Left ventricle myocardium inferior (tissue), 1 donor: ENCODE measurements around the gene DARS2. TPM values are rescaled to one million over a fixed set of nuclear protein-coding genes. Genes with fewer than 3 reads are reported as not detected.

ENCODE experiments used
- DNase-seq: peaks from one replicate; pipeline ENCODE4 v3.0.0-alpha.2; 2020
- H3K27ac ChIP-seq: fragments of 200-600 bp; replicated peaks from 2 replicates; pipeline ENCODE4 v1.8.0; 2021
- H3K27me3 ChIP-seq: fragments of 200-600 bp; 2 replicates; pipeline ENCODE4 v1.8.0; 2021; ENCODE audit warnings: low read depth
- H3K36me3 ChIP-seq: fragments of 200-600 bp; 2 replicates; pipeline ENCODE4 v1.8.0; 2021
- H3K4me1 ChIP-seq: fragments of 200-600 bp; 2 replicates; pipeline ENCODE4 v1.8.0; 2021
- H3K4me3 ChIP-seq: fragments of 200-600 bp; 2 replicates; pipeline ENCODE4 v1.8.0; 2021; ENCODE audit warnings: mild to moderate bottlenecking, moderate library complexity
- H3K9me3 ChIP-seq: fragments of 200-600 bp; replicated peaks from 2 replicates; pipeline ENCODE4 v1.8.0; 2021
- CTCF ChIP-seq: fragments of 200-600 bp; IDR thresholded peaks from 2 replicates; pipeline ENCODE4 v1.8.0; 2021; ENCODE audit warnings: antibody characterized with exemption, mild to moderate bottlenecking, borderline replicate concordance
- intact Hi-C: fragments of 100-400 bp; cut with micrococcal nuclease; formaldehyde crosslinking; loops from one replicate; pipeline ENCODE4 v1.11.0; 2022
- total RNA-seq: library from RNA; stranded (reverse); fragmentation: NEBNext Ultra II Directional; extraction: Animal tissue kit (Norgen Biotek cat#: 25700); gene quantifications from one replicate; pipeline ENCODE4 v1.2.1, GENCODE V29; 2021
- donor health status: DM: no; HTN: yes; CAD: no; lungs with severe emphysema.

DARS2 gene
- total RNA-seq, 1 donor from 2014 or later, result 15.1 TPM

GRCh38 chr1:173823781-173824314, 625 bp upstream of the DARS2 start:
- Histone ChIP-seq H3K4me3 (peak overlapping the region; percentile 91), H3K4me1 (peaks cover 30% of the 10 kb centered on the region), H3K27me3 (no peaks in the 10 kb centered on the region), H3K9me3 (no peaks in the 10 kb centered on the region), H3K27ac (peak overlapping the region; percentile 97), H3K36me3 (no peaks in the 10 kb centered on the region)
- TF ChIP-seq CTCF, result no peak
- no peak for DNase-seq
- intact Hi-C loops, result loop anchor here (10.0 kb wide), 1 partner anchor 1079 kb away; no protein-coding TSS in a partner anchor

- intact Hi-C loops, result loop anchor here (10.0 kb wide), 1 partner anchor 1083 kb away; no protein-coding TSS in a partner anchor
Measured at GRCh38 chr1:173827611-173828010, 3.1 kb downstream of the DARS2 start.

GRCh38 chr1:173832748-173833147, 8.3 kb downstream of the DARS2 start:
- intact Hi-C loops, result no loop called here
- TF ChIP-seq CTCF, result no peak

More at GRCh38 chr1:173827611-173828010, 3.1 kb downstream of the DARS2 start:
- Histone ChIP-seq H3K9me3 (no peaks in the 10 kb centered on the region), H3K4me3 (no peak overlapping the region), H3K36me3 (peaks cover 22% of the 10 kb centered on the region), H3K4me1 (peaks cover 30% of the 10 kb centered on the region), H3K27me3 (no peaks in the 10 kb centered on the region), H3K27ac (no peak overlapping the region)
- DNase-seq, result no peak
- TF ChIP-seq CTCF, result no peak

GRCh38 chr1:173852105-173852504, 27.6 kb downstream of the DARS2 start:
- no peak for TF ChIP-seq CTCF
- intact Hi-C loops, result no loop called here
- no peak overlapping the region for H3K4me3 ChIP-seq
- peaks cover 5% of the 10 kb centered on the region for H3K4me1 ChIP-seq
- peaks cover 62% of the 10 kb centered on the region for H3K36me3 ChIP-seq
- DNase-seq, result no peak
- H3K27me3 ChIP-seq, result no peaks in the 10 kb centered on the region
- H3K9me3 ChIP-seq, result no peaks in the 10 kb centered on the region
- no peak overlapping the region for H3K27ac ChIP-seq

More at GRCh38 chr1:173832748-173833147, 8.3 kb downstream of the DARS2 start:
- no peak for DNase-seq
- no peak overlapping the region for H3K4me3 ChIP-seq
- H3K27me3 ChIP-seq, result no peaks in the 10 kb centered on the region
- no peaks in the 10 kb centered on the region for H3K9me3 ChIP-seq
- H3K4me1 ChIP-seq, result no peaks in the 10 kb centered on the region
- H3K27ac ChIP-seq, result no peak overlapping the region
- H3K36me3 ChIP-seq, result peaks cover 73% of the 10 kb centered on the region

GRCh38 chr1:173853074-173853473, 28.6 kb downstream of the DARS2 start:
- Histone ChIP-seq H3K4me1 (peaks cover 5% of the 10 kb centered on the region), H3K27me3 (no peaks in the 10 kb centered on the region), H3K36me3 (peaks cover 64% of the 10 kb centered on the region), H3K4me3 (no peak overlapping the region), H3K27ac (peak overlapping the region; percentile 61), H3K9me3 (no peaks in the 10 kb centered on the region)
- TF ChIP-seq CTCF, result no peak
- no peak for DNase-seq
- intact Hi-C loops, result no loop called here
